A673 (cell line): ENCODE results near the gene SPON1. TPM values are rescaled to one million over a fixed set of nuclear protein-coding genes. Genes with fewer than 3 reads are reported as not detected.

Experiments used
- BruUV-seq: library from RNA; stranded (reverse); fragments of 400-500 nt; replicated peaks from 2 replicates; lab custom pipeline; 2021; lab: Mats Ljungman, UMichigan
- CTCF ChIA-PET: fragments of 300-600 bp; sonication (Branson Sonifier 250); formaldehyde crosslinking; loops from one replicate; lab custom pipeline; 2022; ENCODE audit warnings: antibody characterized with exemption; lab: Charles Lee
- POLR2A ChIA-PET: fragments of 300-600 bp; sonication (Branson Sonifier 250); formaldehyde crosslinking; loops from one replicate; lab custom pipeline; 2022; ENCODE audit warnings: antibody characterized with exemption; ENCODE audit not compliant: low non-redundant PET; lab: Charles Lee
- DNase-seq: peaks from one replicate; pipeline ENCODE4 v3.0.0-alpha.2; 2015; ENCODE audit warnings: low spot score
- H3K27ac ChIP-seq: fragments of 200-600 bp; sonication (generic); 2 replicates; pipeline ENCODE4 v1.5.1; 2016; ENCODE audit warnings: mixed run types, low read depth, mild to moderate bottlenecking, mixed read lengths, antibody characterized with exemption, low read length; ENCODE audit not compliant: poor library complexity, severe bottlenecking
- H3K27me3 ChIP-seq: fragments of 200-600 bp; sonication (generic); replicated peaks from 2 replicates; pipeline ENCODE4 v1.6.1; 2017; ENCODE audit warnings: mixed run types, low read depth, mild to moderate bottlenecking, mixed read lengths, antibody characterized with exemption, low read length; ENCODE audit not compliant: insufficient read depth, poor library complexity
- H3K36me3 ChIP-seq: fragments of 200-600 bp; sonication (generic); 2 replicates; pipeline ENCODE4 v1.6.1; 2016; ENCODE audit warnings: mixed run types, mild to moderate bottlenecking, mixed read lengths, antibody characterized with exemption, low read length; ENCODE audit not compliant: insufficient read depth, poor library complexity, severe bottlenecking
- H3K4me1 ChIP-seq: fragments of 200-600 bp; sonication (generic); 2 replicates; pipeline ENCODE4 v1.6.1; 2017; ENCODE audit warnings: mixed run types, mild to moderate bottlenecking, mixed read lengths, antibody characterized with exemption, low read length; ENCODE audit not compliant: insufficient read depth, poor library complexity, severe bottlenecking
- H3K4me3 ChIP-seq: fragments of 200-600 bp; sonication (generic); 2 replicates; pipeline ENCODE4 v1.5.1; 2016; ENCODE audit warnings: low read depth, mixed run types, mild to moderate bottlenecking, mixed read lengths, low read length; ENCODE audit not compliant: poor library complexity, severe bottlenecking
- H3K9me3 ChIP-seq: fragments of 200-600 bp; sonication (generic); 2 replicates; pipeline ENCODE4 v1.6.1; 2016; ENCODE audit warnings: mixed run types, low read depth, mild to moderate bottlenecking, mixed read lengths, antibody characterized with exemption, low read length; ENCODE audit not compliant: poor library complexity, severe bottlenecking
- EZH2 ChIP-seq: fragments of 200-600 bp; sonication (generic); IDR thresholded peaks from 2 replicates; pipeline ENCODE4 v1.6.1; 2017; ENCODE audit warnings: borderline replicate concordance, low read depth, mild to moderate bottlenecking, mixed read lengths, antibody characterized with exemption, low read length; ENCODE audit not compliant: poor library complexity, severe bottlenecking
- intact Hi-C: fragments of 100-400 bp; cut with micrococcal nuclease; formaldehyde crosslinking; loops from one replicate; pipeline ENCODE4 v1.10.0; 2022; ENCODE audit not compliant: unreplicated experiment
- total RNA-seq: library from RNA; stranded (reverse); gene quantifications from 2 replicates; pipeline ENCODE4 v1.2.3, GENCODE V29; 2021
- TF ChIP-seq, protein P1 (sequence below): fragments of 300-800, 200-600 bp; sonication (generic); conservative IDR thresholded peaks from 2 replicates; pipeline ENCODE4 v1.5.1; 2017; ENCODE audit warnings: low read depth, mild to moderate bottlenecking, antibody characterized with exemption, low read length, moderate library complexity, mixed read lengths

SPON1 gene
- total RNA-seq, 1 experiment from 2014 or later, result not detected

DNA sequence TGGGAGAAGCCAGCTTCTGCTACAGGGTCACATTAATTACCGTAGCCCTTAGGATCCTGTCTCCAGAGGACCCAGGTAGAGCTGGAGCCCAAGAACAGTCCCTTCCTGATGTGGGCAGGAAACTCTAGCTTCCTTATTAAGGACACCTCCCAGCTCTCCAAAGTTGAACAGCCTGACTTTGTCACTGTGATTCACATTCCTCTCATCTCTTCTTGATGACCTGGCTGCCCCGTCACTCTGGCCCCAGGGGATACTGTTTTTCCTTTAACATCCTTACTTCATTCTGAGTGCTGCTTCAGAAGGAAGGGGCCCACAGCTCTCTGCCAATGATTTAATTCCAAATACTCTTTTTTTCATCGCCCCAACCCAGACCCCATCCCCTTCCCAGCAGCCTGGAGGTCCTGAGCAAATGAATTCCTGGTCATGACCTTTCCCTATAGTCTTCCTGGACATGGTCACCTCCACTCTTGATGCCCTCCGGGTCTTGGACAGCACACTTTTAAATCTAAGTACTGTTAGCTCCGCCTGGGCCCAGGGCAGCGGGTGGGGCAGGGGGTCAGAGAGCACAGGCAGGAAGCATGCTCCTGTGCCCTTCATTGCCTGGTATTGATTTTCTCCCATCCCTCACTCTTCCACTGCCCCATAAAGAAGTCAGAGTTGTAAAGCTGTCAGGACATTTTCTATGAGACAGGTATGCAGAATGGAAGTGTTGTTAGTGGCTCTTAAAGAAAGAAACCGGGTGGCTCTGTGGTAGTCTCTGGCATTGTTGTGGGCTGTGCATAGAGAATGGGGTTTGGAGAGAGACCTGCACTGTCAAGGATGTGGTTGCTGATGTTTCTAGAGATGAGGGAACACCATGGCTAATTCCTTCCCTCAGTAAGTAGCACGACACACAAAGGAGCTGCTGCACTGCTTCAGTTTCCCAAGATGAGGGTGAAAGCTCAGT, 22.3 kb upstream of the SPON1 start:
- BruUV-seq, result no TSS peak
- no peak for DNase-seq
- Histone ChIP-seq H3K27ac (no peak overlapping the region), H3K4me1 (no peaks in the 10 kb centered on the region), H3K27me3 (no peaks in the 10 kb centered on the region), H3K4me3 (no peak overlapping the region), H3K36me3 (no peaks in the 10 kb centered on the region), H3K9me3 (no peaks in the 10 kb centered on the region)
- ChIA-PET CTCF (no interaction called here), POLR2A (no interaction called here)
- no peak for TF ChIP-seq EZH2
- TF ChIP-seq, protein P1, sequence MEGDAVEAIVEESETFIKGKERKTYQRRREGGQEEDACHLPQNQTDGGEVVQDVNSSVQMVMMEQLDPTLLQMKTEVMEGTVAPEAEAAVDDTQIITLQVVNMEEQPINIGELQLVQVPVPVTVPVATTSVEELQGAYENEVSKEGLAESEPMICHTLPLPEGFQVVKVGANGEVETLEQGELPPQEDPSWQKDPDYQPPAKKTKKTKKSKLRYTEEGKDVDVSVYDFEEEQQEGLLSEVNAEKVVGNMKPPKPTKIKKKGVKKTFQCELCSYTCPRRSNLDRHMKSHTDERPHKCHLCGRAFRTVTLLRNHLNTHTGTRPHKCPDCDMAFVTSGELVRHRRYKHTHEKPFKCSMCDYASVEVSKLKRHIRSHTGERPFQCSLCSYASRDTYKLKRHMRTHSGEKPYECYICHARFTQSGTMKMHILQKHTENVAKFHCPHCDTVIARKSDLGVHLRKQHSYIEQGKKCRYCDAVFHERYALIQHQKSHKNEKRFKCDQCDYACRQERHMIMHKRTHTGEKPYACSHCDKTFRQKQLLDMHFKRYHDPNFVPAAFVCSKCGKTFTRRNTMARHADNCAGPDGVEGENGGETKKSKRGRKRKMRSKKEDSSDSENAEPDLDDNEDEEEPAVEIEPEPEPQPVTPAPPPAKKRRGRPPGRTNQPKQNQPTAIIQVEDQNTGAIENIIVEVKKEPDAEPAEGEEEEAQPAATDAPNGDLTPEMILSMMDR, result no peak
- intact Hi-C loops, result no loop called here

DNA sequence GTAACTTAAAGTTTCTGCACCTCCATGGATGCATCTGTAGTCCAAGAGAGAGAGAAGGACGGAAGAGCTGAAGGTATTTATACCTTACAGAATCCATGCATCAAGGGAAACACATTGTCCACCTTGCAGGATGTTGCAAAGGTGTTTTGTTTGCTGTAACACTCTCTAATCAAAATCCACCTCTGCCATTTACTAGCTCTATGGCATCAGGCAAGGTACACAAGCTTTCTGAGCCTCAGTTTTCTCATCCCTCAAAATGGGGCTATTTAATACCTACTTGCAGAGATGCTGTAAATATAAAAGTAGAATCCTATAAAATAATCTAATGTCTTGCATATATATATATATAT, 21.6 kb upstream of the SPON1 start:
- CTCF ChIA-PET, result no interaction called here
- no peaks in the 10 kb centered on the region for H3K27me3 ChIP-seq
- no peaks in the 10 kb centered on the region for H3K4me1 ChIP-seq
- no peaks in the 10 kb centered on the region for H3K9me3 ChIP-seq
- no peak overlapping the region for H3K4me3 ChIP-seq
- POLR2A ChIA-PET, result no interaction called here
- no peak for DNase-seq
- no TSS peak for BruUV-seq
- intact Hi-C loops, result no loop called here
- no peaks in the 10 kb centered on the region for H3K36me3 ChIP-seq
- no peak overlapping the region for H3K27ac ChIP-seq
- TF ChIP-seq EZH2, result no peak
- TF ChIP-seq, protein P1, result no peak

DNA sequence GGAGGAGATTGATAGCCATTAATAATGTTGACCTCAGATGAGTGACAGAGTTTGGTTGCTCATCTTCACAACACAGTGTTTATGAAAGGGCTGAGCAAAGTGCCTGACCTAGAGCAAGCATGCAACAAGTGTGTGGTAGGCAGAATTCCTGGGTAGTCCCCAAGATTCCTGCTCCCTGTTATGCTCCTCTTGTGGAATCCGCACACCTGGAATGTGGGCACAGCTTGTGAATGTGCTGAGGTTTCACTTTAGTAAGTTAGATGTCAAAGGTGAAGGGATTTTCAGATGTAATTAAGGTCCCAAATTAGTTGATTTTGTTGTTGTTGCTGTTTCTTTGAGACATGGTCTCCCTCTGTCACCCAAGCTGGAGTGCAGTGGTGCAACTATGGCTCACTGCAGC, 20.7 kb upstream of the SPON1 start:
- TF ChIP-seq, protein P1, result no peak
- no peak for TF ChIP-seq EZH2
- no peak overlapping the region for H3K27ac ChIP-seq
- POLR2A ChIA-PET, result no interaction called here
- no peak overlapping the region for H3K4me3 ChIP-seq
- H3K27me3 ChIP-seq, result no peaks in the 10 kb centered on the region
- intact Hi-C loops, result no loop called here
- no TSS peak for BruUV-seq
- CTCF ChIA-PET, result no interaction called here
- H3K4me1 ChIP-seq, result no peaks in the 10 kb centered on the region
- no peaks in the 10 kb centered on the region for H3K36me3 ChIP-seq
- no peaks in the 10 kb centered on the region for H3K9me3 ChIP-seq
- no peak for DNase-seq
